Muscle of leg (tissue), 11 donors: ENCODE results near the gene SPATA24. TPM values are rescaled to one million over a fixed set of nuclear protein-coding genes. Genes with fewer than 3 reads are reported as not detected.

Experiments used
- DNase-seq: peaks from one replicate; pipeline ENCODE4 v3.0.0; 2013
- H3K27ac ChIP-seq: one replicate; pipeline ENCODE4 v1.5.1; 2013; ENCODE audit warnings: mild to moderate bottlenecking, low read length, control low read depth
- H3K27me3 ChIP-seq: one replicate; pipeline ENCODE4 v1.6.1; 2013; ENCODE audit warnings: low read length; ENCODE audit not compliant: control insufficient read depth, insufficient read depth
- H3K36me3 ChIP-seq: one replicate; pipeline ENCODE4 v1.6.1; 2013; ENCODE audit warnings: low read length; ENCODE audit not compliant: control insufficient read depth, insufficient read depth
- H3K4me1 ChIP-seq: one replicate; pipeline ENCODE4 v1.6.1; 2013; ENCODE audit warnings: low read length; ENCODE audit not compliant: control insufficient read depth, insufficient read depth
- H3K4me3 ChIP-seq: one replicate; pipeline ENCODE4 v1.5.1; 2013; ENCODE audit warnings: low read length, control low read depth
- H3K9me3 ChIP-seq: replicated peaks from 2 replicates; pipeline ENCODE4 v1.6.1; 2013; ENCODE audit warnings: low read depth, low read length; ENCODE audit not compliant: control insufficient read depth
- WGBS: methylation state at CpG from one replicate; pipeline ENCODE4 v1.1.5; 2013; ENCODE audit warnings: missing lambda C conversion rate; ENCODE audit not compliant: insufficient coverage; 5-methylcytosine and 5-hydroxymethylcytosine counted together
- polyA plus RNA-seq, 8 donors: library from polyadenylated mRNA; unstranded; fragments of 120-200 nt; gene quantifications; one replicate each; pipeline versions ENCODE4 v1.2.1 to v1.2.3, GENCODE V29; 2013; ENCODE audit warnings: inconsistent platforms in 1 of 8, low replicate concordance in 1 of 8; ENCODE audit not compliant: insufficient read length in 8 of 8, insufficient read depth in 1 of 8
- total RNA-seq: library from RNA; stranded (reverse); fragments of 120-200 nt; gene quantifications from one replicate; pipeline ENCODE4 v1.2.4, GENCODE V29; 2013

SPATA24 gene
- total and polyA plus RNA-seq, 9 donors, result 6.9 to 14.5 (median 10.1) TPM

DNA sequence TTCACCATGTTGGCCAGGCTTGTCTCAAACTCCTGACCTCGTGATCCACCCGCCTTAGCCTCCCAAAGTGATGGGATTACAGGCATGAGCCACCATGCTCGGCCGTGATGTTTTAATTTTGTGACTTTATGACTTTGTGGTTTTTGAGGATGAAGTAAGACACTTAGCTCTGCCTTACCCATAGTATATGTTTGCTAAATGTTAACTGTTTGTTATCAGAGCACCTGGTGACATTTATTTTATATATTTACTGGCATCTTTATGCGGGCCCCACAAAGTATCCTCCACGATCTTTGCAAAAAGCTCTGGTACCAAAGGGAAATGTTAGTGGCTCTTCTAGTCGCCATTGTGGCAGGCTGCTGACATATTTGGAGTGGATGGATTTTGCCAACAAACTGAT is 27.5 kb downstream of the SPATA24 start:
- H3K27ac ChIP-seq, result no peak overlapping the region
- no peak overlapping the region for H3K4me3 ChIP-seq
- peaks cover 8% of the 10 kb centered on the region for H3K4me1 ChIP-seq
- DNase-seq, result no peak
- H3K27me3 ChIP-seq, result no peaks in the 10 kb centered on the region
- 100% methylated on average over 2 of the region's 7 CpGs for WGBS
- H3K36me3 ChIP-seq, result peaks cover 15% of the 10 kb centered on the region
- H3K9me3 ChIP-seq, result no peaks in the 10 kb centered on the region

DNA sequence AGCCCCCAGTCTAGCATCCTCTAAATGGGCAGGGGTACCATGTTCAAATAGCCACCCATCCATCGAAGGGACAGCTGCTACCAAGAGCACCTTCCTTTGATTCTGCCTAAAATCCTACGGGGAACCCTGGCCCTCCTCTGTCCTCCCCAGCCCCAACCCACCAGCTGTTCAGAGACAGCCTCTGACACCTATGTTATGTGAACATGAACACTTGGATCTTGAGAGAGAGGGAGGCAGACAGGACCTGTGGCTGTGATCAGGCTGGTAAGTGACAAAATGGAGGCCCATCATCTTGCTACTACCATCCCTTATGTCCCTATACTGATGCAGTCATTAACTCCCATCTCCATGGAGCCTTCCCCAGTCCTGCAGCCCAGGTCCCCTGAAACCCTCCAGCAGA is 29.0 kb downstream of the SPATA24 start:
- Histone ChIP-seq H3K4me3 (no peak overlapping the region), H3K27ac (no peak overlapping the region), H3K9me3 (no peaks in the 10 kb centered on the region), H3K36me3 (peaks cover 24% of the 10 kb centered on the region), H3K4me1 (peaks cover 8% of the 10 kb centered on the region), H3K27me3 (no peaks in the 10 kb centered on the region)
- DNase-seq, result no peak
- 88% methylated on average over 1 of the region's 2 CpGs for WGBS

GRCh38 chr5:139371482-139372435 is 32.1 kb downstream of the SPATA24 start:
- Histone ChIP-seq H3K27ac (no peak overlapping the region), H3K4me3 (no peak overlapping the region), H3K9me3 (no peaks in the 10 kb centered on the region), H3K36me3 (peaks cover 36% of the 10 kb centered on the region), H3K27me3 (no peaks in the 10 kb centered on the region), H3K4me1 (peaks cover 8% of the 10 kb centered on the region)
- WGBS, result 59% methylated on average over 2 of the region's 7 CpGs
- DNase-seq, result no peak

- peaks cover 8% of the 10 kb centered on the region for H3K4me1 ChIP-seq
- peaks cover 54% of the 10 kb centered on the region for H3K36me3 ChIP-seq
- H3K27me3 ChIP-seq, result no peaks in the 10 kb centered on the region
- H3K4me3 ChIP-seq, result no peak overlapping the region
- no CpG with 5 or more reads among the region's 1 CpG for WGBS
- H3K9me3 ChIP-seq, result no peaks in the 10 kb centered on the region
- H3K27ac ChIP-seq, result no peak overlapping the region
- no peak for DNase-seq
These were observed 34.7 kb downstream of the SPATA24 start for GRCh38 chr5:139369181-139369580.

DNA sequence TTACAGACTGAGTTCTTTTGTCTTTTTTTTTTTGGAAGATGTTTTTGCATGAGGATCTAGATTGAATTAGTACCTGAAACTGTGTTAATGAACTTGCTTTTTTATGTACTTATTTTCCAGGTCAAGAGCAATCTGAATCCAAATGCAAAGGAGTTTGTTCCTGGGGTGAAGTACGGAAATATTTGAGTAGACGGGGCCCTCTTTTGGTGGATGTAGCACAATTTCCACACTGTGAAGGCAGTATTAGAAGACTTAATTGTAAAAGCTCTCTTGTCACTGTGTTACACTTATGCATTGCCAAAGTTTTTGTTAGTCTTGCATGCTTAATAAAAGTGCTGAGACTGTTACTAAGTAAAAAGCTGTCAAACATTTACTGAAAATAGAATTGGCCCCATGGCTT is 35.3 kb downstream of the SPATA24 start:
- Histone ChIP-seq H3K4me1 (peaks cover 4% of the 10 kb centered on the region), H3K27me3 (no peaks in the 10 kb centered on the region), H3K36me3 (peaks cover 55% of the 10 kb centered on the region), H3K9me3 (no peaks in the 10 kb centered on the region), H3K27ac (no peak overlapping the region), H3K4me3 (no peak overlapping the region)
- 37% methylated on average over 2 of the region's 2 CpGs for WGBS
- DNase-seq, result no peak

DNA sequence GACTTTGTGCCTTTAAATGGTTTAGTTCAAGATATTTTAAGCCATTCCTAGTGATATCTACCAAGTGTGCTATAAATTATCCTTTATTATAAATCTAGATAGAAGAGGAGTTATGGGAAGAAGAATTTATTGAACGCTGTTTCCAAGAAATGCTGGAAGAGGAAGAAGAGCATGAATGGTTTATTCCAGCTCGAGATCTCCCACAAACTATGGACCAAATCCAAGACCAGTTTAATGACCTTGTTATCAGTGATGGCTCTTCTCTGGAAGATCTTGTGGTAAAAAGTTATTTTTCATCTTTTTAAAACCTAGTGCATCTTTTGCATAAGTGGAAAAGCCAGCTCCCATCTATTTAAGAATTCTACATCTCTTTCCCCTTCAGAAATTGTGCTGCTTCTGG is 39.4 kb downstream of the SPATA24 start:
- H3K4me3 ChIP-seq, result no peak overlapping the region
- no peaks in the 10 kb centered on the region for H3K9me3 ChIP-seq
- DNase-seq, result peak; percentile 25
- no peaks in the 10 kb centered on the region for H3K27me3 ChIP-seq
- peaks cover 36% of the 10 kb centered on the region for H3K36me3 ChIP-seq
- no peaks in the 10 kb centered on the region for H3K4me1 ChIP-seq
- no CpG with 5 or more reads among the region's 2 CpGs for WGBS
- H3K27ac ChIP-seq, result no peak overlapping the region

DNA sequence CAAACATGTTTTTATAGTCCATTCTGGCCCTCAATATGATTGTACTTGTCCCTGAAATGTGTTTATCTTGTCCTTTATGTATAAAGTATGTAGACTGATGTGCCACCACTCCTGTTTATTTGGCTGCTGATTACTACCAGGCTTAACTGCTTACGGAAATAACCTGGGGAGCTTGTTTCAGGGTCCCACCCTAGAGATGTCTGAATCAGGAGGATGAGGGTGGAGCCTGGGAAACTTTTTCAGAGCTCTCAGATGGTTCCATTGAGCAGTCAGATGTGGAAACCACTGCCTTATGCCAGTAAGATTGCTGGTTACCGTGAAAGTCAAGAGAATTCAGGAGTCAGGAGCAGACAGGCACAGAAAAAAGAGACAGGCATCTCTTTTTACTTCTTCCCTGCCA is 40.0 kb downstream of the SPATA24 start:
- Histone ChIP-seq H3K36me3 (peaks cover 33% of the 10 kb centered on the region), H3K27me3 (no peaks in the 10 kb centered on the region), H3K4me1 (no peaks in the 10 kb centered on the region), H3K4me3 (no peak overlapping the region), H3K27ac (no peak overlapping the region), H3K9me3 (no peaks in the 10 kb centered on the region)
- DNase-seq, result no peak
- 73% methylated on average over 1 of the region's 2 CpGs for WGBS

DNA sequence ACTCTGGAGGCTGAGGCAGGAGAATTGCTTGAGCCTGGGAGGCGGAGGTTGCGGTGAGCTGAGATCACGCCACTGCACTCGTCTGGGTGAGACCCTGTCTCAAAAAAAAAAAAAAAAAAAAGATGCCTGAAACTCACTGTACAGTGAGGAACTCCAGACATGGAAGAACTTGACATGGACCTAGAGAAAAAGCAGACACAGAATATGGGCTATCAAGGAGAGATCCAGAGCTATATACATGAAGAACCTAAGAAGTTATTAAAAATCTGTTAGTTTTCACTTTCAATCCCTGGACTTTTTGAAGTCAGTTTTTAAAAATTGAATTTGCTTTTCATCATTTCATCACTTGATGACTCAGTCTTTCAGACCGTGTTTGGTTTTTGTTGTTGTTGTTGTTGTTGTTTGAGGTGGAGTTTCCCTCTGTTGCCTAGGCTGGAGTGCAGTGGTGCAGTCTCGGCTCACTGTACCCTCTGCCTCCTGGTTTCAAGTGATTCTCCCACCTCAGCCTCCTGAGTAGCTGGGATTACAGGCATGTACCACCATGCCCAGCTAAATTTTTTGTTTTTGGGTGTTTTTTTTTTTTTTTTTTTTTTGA is 42.0 kb downstream of the SPATA24 start:
- WGBS, result 100% methylated on average over 1 of the region's 6 CpGs
- no peak for DNase-seq
- Histone ChIP-seq H3K27ac (no peak overlapping the region), H3K4me3 (no peak overlapping the region), H3K9me3 (no peaks in the 10 kb centered on the region), H3K36me3 (peaks cover 36% of the 10 kb centered on the region), H3K27me3 (no peaks in the 10 kb centered on the region), H3K4me1 (no peaks in the 10 kb centered on the region)

GRCh38 chr5:139360384-139360783 is 43.5 kb downstream of the SPATA24 start:
- H3K4me1 ChIP-seq, result no peaks in the 10 kb centered on the region
- no peak overlapping the region for H3K4me3 ChIP-seq
- no peak for DNase-seq
- H3K27me3 ChIP-seq, result no peaks in the 10 kb centered on the region
- H3K9me3 ChIP-seq, result no peaks in the 10 kb centered on the region
- WGBS, result 100% methylated on average over 2 of the region's 4 CpGs
- H3K36me3 ChIP-seq, result peaks cover 21% of the 10 kb centered on the region
- no peak overlapping the region for H3K27ac ChIP-seq

GRCh38 chr5:139358064-139358463 is 45.8 kb downstream of the SPATA24 start:
- Histone ChIP-seq H3K4me3 (no peak overlapping the region), H3K27me3 (no peaks in the 10 kb centered on the region), H3K27ac (no peak overlapping the region), H3K36me3 (peaks cover 8% of the 10 kb centered on the region), H3K4me1 (no peaks in the 10 kb centered on the region), H3K9me3 (no peaks in the 10 kb centered on the region)
- no peak for DNase-seq
